ENCODE data around the gene CIAO2B.

Gene CIAO2B

DNA sequence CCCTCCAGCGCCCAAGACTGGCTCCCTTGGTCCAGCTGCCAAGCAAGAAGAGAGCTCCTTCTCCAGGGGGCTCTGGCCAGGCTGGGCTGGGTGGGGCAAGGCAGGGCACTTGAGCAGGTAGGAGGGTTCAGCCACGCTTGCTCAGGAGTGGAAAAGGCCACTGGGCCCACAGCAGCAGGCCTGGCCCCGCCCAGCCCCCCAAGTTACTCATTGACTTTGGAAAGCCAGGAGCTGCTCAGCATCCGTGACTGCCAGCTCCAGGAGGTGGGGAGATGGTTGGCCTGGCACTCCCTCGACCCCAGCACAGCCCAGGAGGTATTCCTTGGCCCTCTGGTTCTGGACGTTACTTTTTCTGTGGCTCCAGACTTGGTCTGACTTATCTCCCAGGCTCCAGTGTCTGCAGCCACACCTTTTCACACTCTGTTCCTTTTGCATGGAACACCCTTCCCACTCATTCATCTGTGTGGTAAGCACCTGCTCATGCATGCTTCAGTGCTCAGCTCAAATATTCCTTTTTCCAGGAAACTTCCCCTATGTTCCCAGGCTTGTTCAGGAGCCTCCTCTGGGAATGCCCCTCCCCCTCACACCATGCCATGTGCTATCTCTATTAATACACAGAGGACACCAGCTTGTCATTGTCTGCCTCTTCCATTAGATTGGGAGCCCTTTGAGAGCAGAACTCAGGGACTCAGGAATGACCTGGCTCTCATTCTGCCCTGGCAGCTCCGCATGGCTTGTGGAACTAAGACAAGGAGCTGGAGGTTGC, 15.2 kb downstream of the CIAO2B start, which contains the start of gene CDH16:
TSS of gene CDH16 (minus strand) at position 83 of the 766 bp plus-strand sequence. CDS start 820 bp downstream, outside the sequence.
- Histone ChIP-seq H3K9me2 (ENCODE audit: low read depth, low read length) (no peaks in the 10 kb centered on the region), H3K4me2 (ENCODE audit: low read length) (no peak within 1 kb of the TSS), H3F3A (ENCODE audit: insufficient read depth, low read length) (no peaks in the 10 kb centered on the region), H3K27me3 (ENCODE audit: insufficient read depth, low read length) (peaks cover 7% of the 10 kb centered on the region; the same call in 1 of the 2 replicates), H2AFZ (ENCODE audit: low read length) (no peak within 1 kb of the TSS), H3K27ac (ENCODE audit: low read depth, low read length, poor library complexity, severe bottlenecking) (no peak within 1 kb of the TSS), H3K9me3 (ENCODE audit: low read length) (no peaks in the 10 kb centered on the region), H3K4me3 (ENCODE audit: low read depth, low read length, poor library complexity, severe bottlenecking) (no peak within 1 kb of the TSS), H3K4me1 (ENCODE audit: insufficient read depth, low read length, severe bottlenecking) (no peaks in the 10 kb centered on the region), H3K9ac (ENCODE audit: low read length) (no peak within 1 kb of the TSS), H3K79me2 (ENCODE audit: insufficient read depth, low read length) (no peaks in the 10 kb centered on the region), H3K36me3 (ENCODE audit: insufficient read depth, low read length) (no peaks in the 10 kb centered on the region), H4K20me1 (ENCODE audit: insufficient read depth, low read length) (no peaks in the 10 kb centered on the region)
- TF ChIP-seq, protein P1, sequence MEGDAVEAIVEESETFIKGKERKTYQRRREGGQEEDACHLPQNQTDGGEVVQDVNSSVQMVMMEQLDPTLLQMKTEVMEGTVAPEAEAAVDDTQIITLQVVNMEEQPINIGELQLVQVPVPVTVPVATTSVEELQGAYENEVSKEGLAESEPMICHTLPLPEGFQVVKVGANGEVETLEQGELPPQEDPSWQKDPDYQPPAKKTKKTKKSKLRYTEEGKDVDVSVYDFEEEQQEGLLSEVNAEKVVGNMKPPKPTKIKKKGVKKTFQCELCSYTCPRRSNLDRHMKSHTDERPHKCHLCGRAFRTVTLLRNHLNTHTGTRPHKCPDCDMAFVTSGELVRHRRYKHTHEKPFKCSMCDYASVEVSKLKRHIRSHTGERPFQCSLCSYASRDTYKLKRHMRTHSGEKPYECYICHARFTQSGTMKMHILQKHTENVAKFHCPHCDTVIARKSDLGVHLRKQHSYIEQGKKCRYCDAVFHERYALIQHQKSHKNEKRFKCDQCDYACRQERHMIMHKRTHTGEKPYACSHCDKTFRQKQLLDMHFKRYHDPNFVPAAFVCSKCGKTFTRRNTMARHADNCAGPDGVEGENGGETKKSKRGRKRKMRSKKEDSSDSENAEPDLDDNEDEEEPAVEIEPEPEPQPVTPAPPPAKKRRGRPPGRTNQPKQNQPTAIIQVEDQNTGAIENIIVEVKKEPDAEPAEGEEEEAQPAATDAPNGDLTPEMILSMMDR (IDR thresholded peaks at IDR 0.05; ENCODE audit: low read length): no peak
- no peak for TF ChIP-seq EZH2 (IDR thresholded peaks at IDR 0.05; ENCODE audit: borderline replicate concordance, low read length)

DNA sequence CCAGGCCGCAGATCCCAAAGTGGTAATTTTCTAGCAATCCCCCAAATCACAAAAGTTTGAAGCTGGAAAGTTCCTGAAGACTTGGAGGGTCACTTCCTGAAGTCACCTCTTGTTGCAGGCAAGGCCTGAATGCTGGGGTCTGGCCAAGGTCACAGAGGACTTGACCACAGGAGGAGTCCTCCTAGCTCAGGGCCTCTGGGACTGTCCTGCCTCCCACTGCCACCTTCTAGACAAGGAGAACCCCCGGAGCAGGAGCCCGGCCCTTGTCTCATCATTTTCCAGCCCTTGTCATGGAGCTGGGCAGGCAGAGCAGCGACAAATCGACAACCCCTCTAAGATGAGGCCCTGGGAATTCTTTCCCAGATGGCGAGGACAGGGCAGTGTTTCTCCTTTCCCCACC, 15.8 kb downstream of the CIAO2B start:
- H3K4me1 ChIP-seq (ENCODE audit: insufficient read depth, low read length, severe bottlenecking): no peaks in the 10 kb centered on the region
- H3K79me2 ChIP-seq (ENCODE audit: insufficient read depth, low read length): no peaks in the 10 kb centered on the region
- no peak overlapping the region for H2AFZ ChIP-seq (ENCODE audit: low read length)
- H3F3A ChIP-seq (ENCODE audit: insufficient read depth, low read length): no peaks in the 10 kb centered on the region
- TF ChIP-seq EZH2 (IDR thresholded peaks at IDR 0.05; ENCODE audit: borderline replicate concordance, low read length): no peak
- TF ChIP-seq, protein P1 (IDR thresholded peaks at IDR 0.05; ENCODE audit: low read length): no peak
- no peak overlapping the region for H3K4me2 ChIP-seq (ENCODE audit: low read length)
- H3K27ac ChIP-seq (ENCODE audit: low read depth, low read length, poor library complexity, severe bottlenecking): no peak overlapping the region
- no peaks in the 10 kb centered on the region for H3K9me3 ChIP-seq (ENCODE audit: low read length)
- no peaks in the 10 kb centered on the region for H4K20me1 ChIP-seq (ENCODE audit: insufficient read depth, low read length)
- H3K27me3 ChIP-seq (ENCODE audit: insufficient read depth, low read length): peaks cover 11% of the 10 kb centered on the region; the same call in 1 of the 2 replicates
- no peaks in the 10 kb centered on the region for H3K9me2 ChIP-seq (ENCODE audit: low read depth, low read length)
- no peaks in the 10 kb centered on the region for H3K36me3 ChIP-seq (ENCODE audit: insufficient read depth, low read length)
- H3K4me3 ChIP-seq (ENCODE audit: low read depth, low read length, poor library complexity, severe bottlenecking): no peak overlapping the region
- no peak overlapping the region for H3K9ac ChIP-seq (ENCODE audit: low read length)

DNA sequence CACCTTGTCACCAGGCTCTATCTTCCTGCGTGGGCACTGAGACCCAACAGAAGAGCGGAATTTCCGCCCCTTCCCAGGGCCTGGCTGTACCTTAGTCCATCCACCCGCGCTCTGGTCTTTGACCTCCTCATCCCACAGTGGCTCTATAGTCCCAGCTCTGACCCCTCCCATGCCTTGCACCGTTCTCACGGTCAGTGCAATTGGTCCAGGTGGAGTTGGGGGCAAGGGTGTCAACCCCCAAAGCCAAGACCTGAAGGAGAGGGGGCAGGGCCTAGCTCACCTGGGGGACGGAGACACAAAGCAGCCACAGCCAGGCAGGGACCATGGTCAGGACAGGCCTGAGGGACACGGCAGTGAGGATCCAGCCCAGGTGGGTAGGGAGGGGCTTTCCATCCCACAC, 16.5 kb downstream of the CIAO2B start:
- H3K27ac ChIP-seq (ENCODE audit: low read depth, low read length, poor library complexity, severe bottlenecking): no peak overlapping the region
- H3F3A ChIP-seq (ENCODE audit: insufficient read depth, low read length): no peaks in the 10 kb centered on the region
- H3K4me1 ChIP-seq (ENCODE audit: insufficient read depth, low read length, severe bottlenecking): no peaks in the 10 kb centered on the region
- H3K79me2 ChIP-seq (ENCODE audit: insufficient read depth, low read length): no peaks in the 10 kb centered on the region
- H3K4me2 ChIP-seq (ENCODE audit: low read length): no peak overlapping the region
- H3K9me2 ChIP-seq (ENCODE audit: low read depth, low read length): no peaks in the 10 kb centered on the region
- H3K9ac ChIP-seq (ENCODE audit: low read length): no peak overlapping the region
- H3K36me3 ChIP-seq (ENCODE audit: insufficient read depth, low read length): no peaks in the 10 kb centered on the region
- peaks cover 11% of the 10 kb centered on the region; the same call in 1 of the 2 replicates for H3K27me3 ChIP-seq (ENCODE audit: insufficient read depth, low read length)
- H3K9me3 ChIP-seq (ENCODE audit: low read length): no peaks in the 10 kb centered on the region
- H2AFZ ChIP-seq (ENCODE audit: low read length): no peak overlapping the region
- TF ChIP-seq, protein P1 (IDR thresholded peaks at IDR 0.05; ENCODE audit: low read length): no peak
- no peak for TF ChIP-seq EZH2 (IDR thresholded peaks at IDR 0.05; ENCODE audit: borderline replicate concordance, low read length)
- H4K20me1 ChIP-seq (ENCODE audit: insufficient read depth, low read length): no peaks in the 10 kb centered on the region
- H3K4me3 ChIP-seq (ENCODE audit: low read depth, low read length, poor library complexity, severe bottlenecking): no peak overlapping the region

All from OCI-LY1 (cell line).